NCI-H1436 treated with DMSO at 0.1 percent for 48 hours (cell line): Measurements from ENCODE around the gene TFCP2L1.

ENCODE experiments used
- DNase-seq: peaks from one replicate; lab custom pipeline; 2025; lab: John Stamatoyannopoulos, UW

Gene TFCP2L1

DNA sequence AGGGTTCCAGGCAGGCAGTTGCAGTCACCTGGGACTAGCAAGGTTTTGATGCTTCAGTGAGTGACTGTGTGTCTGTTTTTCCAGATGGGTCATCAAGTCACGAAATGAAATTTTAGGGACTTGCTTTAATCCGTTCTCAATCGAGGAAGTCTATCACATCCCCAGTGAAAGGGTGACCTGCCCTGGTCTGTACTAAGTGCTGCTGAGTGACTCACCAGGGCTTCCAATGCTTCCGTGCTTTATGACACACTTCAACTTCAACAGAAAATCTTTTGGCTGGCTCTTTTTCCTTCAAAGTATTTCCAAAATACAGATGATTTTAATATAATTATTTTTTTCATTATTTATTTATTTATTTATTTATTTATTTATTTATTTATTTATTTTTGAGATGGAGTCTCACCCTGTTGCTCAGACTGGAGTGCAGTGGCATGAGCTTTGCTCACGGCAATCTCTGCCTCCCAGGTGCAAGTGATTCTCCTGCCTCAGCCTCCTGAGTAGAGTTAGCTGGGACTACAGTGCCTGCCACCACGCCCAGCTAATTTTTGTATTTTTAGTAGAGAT lies 18.4 kb downstream of the TFCP2L1 start:
- no peak for DNase-seq

DNA sequence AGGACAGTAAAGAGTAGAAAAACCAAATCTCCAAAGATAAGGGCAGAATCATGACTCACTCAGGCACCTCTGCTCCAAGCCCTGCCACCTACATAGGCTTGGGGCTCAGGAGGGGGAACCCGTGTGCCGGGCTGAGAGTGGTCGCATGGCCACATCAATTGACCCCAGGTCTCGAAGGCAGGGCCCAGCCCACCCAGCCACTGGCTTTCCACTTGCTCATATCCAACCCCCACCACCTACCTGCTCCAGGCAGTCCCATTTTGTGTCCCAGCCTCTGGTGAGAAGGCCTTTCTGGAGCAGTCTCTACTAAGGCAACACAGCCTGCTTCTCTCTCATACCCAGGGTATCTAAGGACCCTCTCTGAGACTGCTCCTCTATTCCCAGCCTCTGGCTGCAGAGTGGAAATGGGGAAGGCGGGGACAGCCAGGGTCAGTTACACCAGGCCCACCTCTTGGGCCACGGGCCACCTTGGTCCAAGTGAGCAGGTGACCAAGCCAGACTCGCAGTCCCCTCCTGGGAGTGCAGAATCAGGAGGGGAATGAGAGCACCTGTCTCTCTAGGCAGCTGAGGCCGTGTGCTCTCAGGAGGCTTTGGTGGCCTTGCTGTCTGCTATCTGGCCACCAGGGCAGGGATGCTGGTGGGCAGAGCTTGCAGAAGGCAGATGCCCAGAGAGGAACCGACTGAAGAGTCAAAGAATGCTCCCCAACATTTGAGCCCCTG lies 20.8 kb downstream of the TFCP2L1 start:
- DNase-seq, result no peak

DNA sequence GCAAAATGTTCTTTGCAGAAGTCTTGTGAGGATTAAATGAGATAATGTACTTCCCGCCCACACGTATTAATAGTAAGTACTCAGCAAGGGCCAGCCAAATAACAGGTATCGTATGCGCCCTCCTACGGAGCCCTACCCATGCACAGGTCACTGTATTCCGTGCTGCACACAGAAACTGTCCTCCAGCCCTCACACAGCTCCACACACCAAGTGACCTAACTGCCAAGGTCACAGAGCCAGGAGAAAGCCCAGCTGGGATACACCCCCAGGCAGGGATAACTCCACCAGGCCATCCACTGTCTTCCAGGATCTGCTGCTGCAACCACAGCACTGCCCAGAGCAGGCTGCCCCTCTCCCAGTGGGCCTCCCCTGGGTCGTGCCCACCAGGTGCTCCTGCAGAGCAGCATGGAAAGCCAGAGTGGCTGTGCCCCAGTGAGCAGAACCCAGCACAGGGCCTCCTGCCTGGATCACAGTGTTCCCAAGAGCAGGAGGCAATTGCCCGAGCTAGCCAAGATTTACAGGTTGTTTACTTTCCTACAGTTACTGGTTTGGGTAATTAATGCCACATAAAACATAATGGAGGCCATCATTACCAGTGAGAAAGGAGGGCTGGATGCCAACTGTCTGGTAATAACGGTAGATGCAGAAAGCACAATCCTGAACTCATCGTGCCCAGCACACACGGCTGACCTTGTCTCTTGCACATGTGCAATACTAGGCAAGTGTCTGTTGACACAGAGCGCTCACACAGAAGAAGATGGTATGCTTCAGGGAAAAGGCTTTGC lies 24.4 kb downstream of the TFCP2L1 start:
- DNase-seq, result no peak

DNA sequence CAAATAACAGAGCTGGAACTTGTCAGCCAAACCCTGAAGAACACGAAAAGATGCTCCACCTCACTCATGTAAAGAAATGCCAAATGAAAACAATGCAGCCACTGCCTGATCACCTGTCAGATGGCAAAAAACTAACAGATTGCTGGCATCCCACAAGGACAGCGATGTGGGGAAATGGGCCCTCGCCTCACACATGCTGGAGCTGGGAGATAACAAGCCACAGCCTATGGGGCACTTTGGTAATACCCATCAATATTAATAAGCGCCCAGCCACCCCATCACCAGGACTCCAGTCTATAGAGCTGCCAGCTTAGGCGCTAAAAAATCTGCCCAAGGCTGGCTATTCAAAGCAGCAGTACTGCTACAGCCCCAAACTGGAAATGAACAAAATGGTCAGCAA lies 27.0 kb downstream of the TFCP2L1 start:
- no peak for DNase-seq

DNA sequence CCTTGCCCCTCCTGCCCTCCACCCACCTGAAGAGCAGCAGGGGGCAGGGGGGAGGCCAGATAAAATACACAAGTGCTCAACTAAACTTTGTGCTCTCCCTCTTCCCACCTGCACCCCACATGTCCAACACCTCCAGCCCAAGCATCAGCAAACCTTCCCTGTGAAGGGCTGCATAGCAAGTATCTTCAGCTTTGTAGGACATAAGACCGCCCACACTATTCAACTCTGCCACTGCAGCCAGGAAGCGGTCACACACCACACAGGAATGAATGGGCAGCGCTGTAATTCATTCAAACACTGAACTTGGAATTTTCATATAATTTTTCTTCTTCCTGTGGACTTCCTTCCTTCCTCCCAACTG lies 27.5 kb downstream of the TFCP2L1 start:
- no peak for DNase-seq

DNA sequence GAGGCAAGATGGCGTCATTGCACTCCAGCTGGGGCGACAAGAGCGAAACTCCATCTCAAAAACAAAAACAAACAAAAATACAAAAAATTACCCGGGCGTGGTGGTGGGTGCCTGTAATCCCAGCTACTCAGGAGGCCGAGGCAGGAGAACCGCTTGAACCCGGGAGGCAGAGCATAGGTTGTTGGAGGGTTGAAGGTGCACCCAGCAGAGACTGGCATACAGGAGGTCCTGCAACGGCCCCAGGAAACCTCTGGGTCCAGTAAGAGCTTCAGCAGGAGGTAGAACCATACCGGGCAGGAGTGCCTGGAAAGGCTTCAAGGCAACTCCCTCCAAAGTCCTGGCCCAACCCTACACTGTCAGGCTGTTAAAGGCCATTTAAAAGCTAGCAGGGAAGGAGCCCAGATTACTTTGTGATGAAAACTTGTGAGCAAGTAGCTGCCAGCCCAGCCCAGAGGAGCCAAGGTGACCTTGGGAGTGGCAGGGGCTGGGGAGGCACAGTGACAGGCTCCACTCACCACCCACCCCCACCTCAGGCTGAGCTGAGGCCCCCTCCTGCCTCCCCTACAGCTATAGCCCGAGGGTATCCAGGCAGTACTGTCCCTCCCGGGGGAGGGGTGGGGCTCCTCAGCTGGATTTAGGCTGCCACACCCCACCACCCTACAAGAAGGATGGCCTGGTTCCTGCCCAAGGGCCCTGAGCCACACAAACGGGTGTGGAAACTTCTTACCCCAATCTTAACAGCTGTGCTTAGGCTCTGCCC lies 28.1 kb downstream of the TFCP2L1 start:
- no peak for DNase-seq

DNA sequence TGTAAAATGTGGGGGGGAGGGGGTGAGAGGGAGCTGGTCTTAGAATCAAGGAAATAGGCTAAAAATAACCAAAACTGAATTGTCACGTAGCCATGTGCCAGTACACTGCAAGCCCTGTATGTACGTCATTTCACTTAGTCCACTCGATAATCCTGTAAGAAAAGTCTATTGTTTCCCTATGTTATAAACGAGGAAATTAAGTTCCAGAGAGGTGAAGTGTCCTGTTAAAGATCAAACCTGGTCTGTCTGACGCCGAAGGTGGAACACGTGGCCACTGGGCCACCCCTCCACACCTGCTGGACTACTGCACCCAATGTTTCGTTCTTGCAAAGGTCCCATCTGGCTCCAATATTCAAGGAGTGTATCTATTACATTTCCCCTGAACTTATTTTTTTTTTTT lies 29.6 kb downstream of the TFCP2L1 start:
- no peak for DNase-seq

DNA sequence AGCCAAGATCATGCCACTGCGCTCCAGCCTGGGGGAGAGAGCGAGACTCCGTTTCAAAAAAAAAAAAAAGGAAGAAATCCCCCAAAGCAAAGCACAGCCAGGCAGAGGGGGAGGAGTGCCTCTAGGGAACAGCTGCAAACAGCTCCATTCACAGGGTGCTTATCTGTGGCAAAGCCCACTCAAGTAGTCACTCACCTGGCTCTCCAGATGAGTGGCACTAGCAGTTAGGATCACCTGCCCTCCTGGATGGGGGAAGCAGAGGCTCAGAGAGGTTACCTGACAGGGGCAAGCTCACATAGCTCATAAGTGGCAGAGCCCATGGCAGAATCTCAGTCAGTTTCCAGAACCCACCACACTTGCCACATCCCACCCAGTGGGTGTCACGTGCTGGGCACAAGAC lies 30.3 kb downstream of the TFCP2L1 start:
- peak; percentile 53 for DNase-seq

DNA sequence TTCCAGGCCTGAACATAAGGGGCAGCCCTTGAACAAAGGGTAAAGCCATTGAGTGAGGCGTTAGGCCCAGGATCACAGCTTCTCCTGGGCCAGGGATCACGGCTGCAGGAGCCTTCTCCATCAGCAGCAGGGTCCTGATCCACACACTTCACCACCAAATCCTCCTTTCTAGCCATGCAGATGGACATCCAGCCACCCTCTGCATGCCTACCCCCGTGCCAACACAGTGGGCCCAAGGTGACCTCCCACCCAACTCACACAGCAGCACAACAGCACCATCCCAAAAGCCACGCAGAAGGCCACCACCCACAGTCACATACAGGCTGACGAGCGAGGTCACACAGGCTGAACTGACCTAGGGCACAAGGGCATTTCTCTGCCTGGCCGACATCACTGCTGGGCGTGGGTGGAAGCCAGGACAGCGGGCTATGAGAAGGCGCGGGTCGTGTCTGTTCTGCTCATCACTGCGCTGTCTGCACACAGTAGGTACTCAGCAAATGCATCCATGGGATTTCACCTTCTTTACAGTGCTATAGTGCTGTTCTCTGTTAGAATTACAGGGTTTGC lies 31.2 kb downstream of the TFCP2L1 start:
- no peak for DNase-seq

DNA sequence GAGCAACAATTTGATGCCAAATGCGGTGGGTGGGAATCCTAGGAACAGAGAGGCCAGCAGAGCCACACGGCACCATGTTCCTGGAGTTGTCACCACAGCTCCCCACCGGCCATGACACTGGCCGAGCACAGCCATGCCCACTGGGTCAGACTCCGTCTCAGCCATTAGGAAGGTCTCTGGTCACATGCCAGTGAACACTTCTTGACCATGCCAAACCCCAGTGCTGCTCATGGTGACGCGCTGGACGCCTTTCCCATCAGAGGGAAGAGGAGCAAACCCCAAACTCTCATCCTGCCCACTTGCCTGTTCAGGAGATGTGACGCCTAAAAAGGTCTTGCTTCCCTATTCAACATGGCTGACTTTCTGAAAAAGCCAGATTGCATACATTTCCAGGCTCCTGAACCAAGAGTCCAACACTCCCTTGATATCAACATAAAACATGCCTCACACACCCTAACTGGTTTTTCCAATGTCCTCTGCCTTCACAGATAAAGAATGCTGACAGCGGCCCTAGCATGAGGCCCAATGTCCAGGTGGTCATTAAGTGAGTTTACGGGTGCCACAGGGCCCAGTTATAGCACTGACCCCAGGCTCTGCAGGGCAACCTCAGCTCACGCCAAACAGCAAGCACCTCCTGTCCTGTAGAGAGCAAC lies 31.9 kb downstream of the TFCP2L1 start:
- DNase-seq, result no peak

DNA sequence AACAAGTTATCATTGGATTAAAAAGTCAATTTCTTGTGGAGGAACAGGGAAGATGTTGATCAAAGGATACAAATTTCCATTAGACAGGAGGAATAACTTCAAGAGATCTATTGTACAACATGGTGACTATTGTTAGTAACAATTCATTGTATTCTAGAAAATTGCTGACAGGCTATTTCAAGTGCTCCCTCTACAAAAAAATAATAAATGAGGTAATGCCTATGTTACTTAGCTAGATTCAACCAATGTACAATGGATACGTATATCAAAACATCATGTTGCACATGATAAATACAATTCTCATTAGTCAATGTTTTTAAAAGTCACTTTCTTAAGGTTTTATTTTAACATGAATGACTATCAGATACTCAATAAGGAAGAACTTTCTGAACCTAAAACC lies 33.5 kb downstream of the TFCP2L1 start:
- DNase-seq, result no peak

DNA sequence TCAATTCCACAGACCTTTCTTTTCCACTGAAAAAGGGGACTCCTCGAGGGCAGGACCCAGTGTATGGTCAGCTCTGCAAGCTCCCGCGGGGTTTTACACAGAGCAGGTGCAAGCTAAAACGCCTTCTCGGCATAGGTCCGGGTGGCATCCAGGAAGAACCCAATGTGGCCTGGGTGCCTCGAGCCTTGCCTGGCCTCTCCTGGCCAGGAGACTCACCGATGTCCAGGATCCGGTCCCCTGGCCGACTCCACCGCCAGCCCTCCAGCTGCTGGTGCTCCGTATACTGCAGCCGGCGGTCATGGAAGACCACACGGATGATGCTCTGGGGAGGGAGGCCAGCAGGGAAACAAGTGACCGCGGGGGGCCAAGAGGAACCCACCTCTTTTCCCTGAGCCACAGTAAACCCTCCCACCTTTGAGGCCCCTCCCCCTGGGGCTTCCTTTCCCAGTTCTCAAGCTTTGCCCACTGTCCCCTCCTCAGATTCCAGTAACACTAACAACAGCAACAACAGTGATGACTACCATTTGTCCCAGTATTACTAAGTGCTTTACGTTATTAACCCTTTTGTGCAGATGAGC lies 36.1 kb downstream of the TFCP2L1 start:
- DNase-seq, result no peak

DNA sequence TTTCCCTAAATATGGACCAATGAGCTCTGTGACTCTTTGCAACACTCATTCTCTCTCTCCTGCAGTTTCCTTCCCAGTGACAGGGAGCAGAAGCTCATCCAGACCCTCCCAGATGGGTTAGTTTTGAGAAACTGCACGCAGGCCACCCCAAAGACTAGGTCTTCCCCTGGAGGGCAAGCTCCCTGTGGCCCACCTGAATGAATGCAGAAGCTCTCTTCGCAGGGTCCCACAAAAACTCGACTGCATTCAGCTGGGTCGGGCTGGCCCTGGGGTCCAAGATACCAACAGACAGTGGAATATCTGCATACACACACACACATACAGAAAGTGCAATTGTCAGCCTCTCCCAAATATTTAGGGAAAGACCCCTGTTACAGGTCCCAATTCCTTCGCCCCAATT lies 37.0 kb downstream of the TFCP2L1 start:
- no peak for DNase-seq

DNA sequence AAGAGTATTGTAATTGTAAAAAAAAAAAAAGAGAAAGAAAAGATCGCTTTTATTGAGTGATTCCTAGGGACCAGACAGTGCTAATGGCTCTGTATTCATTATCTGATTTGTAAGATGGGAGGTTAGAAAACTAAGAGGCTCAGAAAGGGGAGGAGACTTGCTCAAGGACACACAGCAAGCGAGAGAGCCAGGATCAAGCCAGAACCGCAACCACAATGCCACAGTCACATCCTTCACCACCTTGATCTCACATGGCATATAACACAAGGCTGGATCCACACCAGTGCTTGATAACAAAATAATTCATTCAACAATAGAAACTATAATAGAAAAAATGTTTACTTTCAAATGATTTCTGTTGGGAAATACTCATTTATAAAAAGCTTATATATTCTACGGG lies 37.5 kb downstream of the TFCP2L1 start:
- no peak for DNase-seq

DNA sequence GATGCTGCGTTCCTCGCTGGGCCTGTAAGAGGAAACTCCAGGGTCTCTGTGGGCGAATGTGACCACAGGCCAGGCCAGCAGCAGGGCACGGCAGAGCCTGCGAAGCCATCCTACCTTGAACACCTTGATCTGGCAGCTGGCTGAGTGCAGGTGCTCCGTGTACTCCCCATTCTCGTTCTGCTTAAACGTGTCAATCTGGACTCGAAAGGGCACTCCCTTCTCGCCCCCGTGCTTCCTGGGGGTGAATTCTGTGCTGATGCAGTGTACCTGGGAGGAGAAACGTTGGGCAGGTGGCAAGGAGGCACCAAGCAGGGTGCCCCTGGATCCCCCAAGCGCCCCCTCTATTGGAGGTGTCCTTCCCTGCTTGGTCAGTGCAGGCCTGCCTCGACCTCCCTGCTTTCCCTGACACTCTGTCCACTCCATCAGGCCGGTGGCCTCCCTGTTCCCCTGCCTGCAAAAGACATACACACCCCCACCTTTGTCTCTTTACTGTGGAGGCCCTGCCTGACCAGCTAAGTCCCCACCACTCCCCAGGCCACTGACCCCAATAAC lies 38.2 kb downstream of the TFCP2L1 start:
- no peak for DNase-seq

DNA sequence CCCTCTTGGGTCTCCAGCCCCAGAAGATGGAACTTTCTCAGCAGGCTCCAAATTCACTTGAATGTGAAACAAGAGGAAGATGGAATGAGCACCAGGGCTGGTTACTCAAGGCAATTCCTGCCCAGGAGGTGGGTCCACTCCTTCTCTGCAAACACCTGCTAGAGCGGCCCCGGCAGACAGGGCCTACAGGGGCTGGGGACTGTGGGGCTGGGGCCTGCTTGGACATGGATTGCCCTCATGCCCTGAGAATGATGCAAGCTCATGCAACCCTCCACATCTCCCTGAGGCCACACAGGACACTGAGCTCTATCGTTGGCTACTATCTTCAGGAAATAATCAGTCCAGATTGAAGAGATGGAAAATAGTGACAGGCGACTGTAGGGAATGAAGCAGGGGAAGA lies 39.1 kb downstream of the TFCP2L1 start:
- no peak for DNase-seq

DNA sequence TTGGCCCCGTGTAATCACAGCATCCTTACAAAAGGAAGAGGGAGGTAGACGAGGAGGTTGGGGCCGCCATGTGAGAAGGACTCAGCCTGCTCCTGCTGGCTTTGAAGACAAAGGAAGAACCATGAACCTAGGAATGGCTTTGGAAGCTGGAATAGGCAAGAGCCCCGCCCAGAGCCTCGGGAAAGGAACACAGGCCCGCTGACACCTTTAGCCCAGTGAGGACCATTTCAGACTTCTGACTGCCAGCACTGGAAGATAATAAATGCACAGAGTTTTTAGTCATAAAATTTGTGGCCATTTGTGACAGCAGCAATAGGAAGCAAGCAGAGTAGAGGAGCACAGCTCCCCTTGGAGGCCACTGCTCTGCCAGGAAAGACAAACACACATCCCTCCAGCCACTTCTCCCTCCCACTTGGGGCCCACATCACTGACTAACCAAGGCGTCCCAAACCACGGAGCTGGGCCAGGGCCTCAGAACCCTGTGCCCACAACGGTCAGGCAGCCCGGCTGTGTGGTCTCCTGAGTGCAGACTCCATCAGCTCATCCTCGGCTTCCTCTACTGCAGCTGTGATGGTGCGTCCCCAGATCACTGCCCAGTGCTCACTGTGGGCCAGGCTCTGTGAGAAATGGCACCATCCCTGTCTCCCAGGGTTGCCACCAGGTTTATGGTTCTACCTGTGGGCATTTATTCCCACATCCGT lies 39.7 kb downstream of the TFCP2L1 start:
- DNase-seq, result no peak

DNA sequence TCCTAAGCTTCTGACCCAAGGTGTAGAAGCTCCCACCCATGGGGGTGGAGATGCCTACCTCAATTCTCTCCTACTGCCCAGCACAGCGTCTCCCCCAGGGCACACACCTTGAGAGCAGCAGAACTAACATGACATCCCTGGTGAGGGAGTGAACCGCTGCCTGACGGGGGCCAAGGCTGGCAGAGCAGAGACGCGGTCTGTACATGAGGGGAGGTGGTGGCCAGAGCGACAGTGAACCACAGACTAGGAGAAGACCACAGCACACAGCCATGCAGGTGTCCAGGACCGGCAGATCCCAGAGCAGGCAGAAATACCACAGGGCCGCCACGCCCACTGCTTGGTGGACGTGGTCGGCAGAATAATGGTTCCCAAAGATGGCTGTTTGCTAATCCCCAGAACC lies 40.4 kb downstream of the TFCP2L1 start:
- no peak for DNase-seq

DNA sequence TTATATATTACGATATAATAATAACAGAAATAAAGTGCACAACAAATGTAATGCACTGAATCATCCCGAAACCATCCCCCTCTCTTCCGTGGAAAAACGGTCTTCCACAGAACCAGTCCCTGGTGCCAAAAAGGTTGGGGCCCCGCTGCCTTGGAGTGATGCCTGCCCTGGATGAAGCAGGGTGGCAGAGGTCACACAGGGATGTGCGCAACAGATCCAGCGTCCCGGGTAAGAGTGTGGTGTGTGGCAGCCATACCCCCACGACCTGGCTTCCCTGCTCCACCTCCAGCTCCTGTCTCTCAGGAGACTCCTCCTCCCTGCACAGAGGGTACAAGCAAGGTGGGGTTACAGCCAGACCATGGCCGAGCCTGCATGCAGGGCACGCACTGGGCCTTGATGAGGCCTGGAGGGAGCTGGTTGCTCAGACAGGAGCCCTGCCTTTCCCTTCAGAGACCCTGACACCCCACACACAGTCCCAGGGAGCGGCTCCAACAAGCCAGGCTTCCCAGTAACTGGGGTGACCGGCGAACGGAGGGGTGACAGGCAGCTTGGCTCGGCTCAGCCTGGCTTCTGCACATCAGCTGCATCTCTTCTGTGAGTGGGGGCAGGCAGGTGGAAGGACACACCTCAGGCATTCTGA lies 41.1 kb downstream of the TFCP2L1 start:
- no peak for DNase-seq

DNA sequence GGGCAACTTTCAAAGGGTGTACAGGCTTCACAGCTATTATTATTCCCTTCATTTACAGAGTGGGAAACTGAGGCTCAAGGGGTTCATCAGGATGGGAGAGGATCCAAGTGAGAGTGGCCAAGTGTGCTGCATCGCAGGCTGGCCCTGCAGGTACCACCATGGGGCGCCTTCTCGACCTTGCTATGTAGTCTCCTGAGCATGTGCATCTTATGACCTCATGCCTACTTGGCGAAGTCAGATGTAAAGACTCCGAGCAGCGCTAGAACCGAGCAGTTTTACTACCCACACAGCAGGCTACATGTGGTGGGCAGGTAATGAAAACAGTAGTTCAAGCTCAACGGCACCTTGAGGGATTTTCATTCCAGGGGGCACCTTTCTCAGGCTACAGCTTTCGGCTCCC lies 42.0 kb downstream of the TFCP2L1 start:
- no peak for DNase-seq
